Heart left ventricle (tissue), 16 donors: ENCODE results near the gene SUGCT. TPM values are rescaled to one million over a fixed set of nuclear protein-coding genes. Genes with fewer than 3 reads are reported as not detected.

ENCODE experiments used
- ATAC-seq, 4 donors: fragments of 200-7000 bp; cut with Tn5 transposase; one replicate each; pipeline ENCODE4 v1.9.1; 2020 to 2022; ENCODE audit warnings: moderate library complexity in 4 of 4, mild to moderate bottlenecking in 3 of 4, moderate number of reproducible peaks in 1 of 4
- DNase-seq, 5 donors: peaks; one replicate each; pipeline ENCODE4 v3.0.0-alpha.2; 2020
- H3K27ac ChIP-seq, 12 donors: fragments of 200-600 bp; sonication (generic) in 4 of 12; one replicate each; pipeline versions ENCODE4 v1.5.0 to v1.8.0; 2016 to 2022; ENCODE audit warnings: mild to moderate bottlenecking in 2 of 12
- H3K27me3 ChIP-seq, 9 donors: fragments of 200-600 bp; sonication (generic) in 2 of 9; one replicate each; pipeline versions ENCODE4 v1.5.1 to v1.8.0; 2016 to 2022; ENCODE audit warnings: mild to moderate bottlenecking in 3 of 9
- H3K36me3 ChIP-seq, 9 donors: fragments of 200-600 bp; sonication (generic) in 2 of 9; one replicate each; pipeline versions ENCODE4 v1.5.0 to v1.8.0; 2018 to 2022; ENCODE audit warnings: mild to moderate bottlenecking in 2 of 9
- H3K4me1 ChIP-seq, 12 donors: fragments of 200-600 bp; sonication (generic) in 4 of 12; one replicate each; pipeline versions ENCODE4 v1.5.0 to v1.8.0; 2016 to 2022; ENCODE audit warnings: mild to moderate bottlenecking in 3 of 12
- H3K4me3 ChIP-seq, 12 donors: fragments of 200-600 bp; sonication (generic) in 4 of 12; one replicate each; pipeline versions ENCODE4 v1.5.0 to v1.8.0; 2017 to 2022; ENCODE audit warnings: mild to moderate bottlenecking in 9 of 12, moderate library complexity in 4 of 12
- H3K9me3 ChIP-seq, 12 donors: fragments of 200-600 bp; sonication (generic) in 4 of 12; one replicate each; pipeline versions ENCODE4 v1.5.0 to v1.8.0; 2016 to 2022; ENCODE audit warnings: mild to moderate bottlenecking in 1 of 12
- CTCF ChIP-seq, 12 donors: fragments of 200-600 bp; sonication (generic) in 4 of 12; IDR thresholded peaks; one replicate each; pipeline versions ENCODE4 v1.5.0 to v1.8.0; 2018 to 2022; ENCODE audit warnings: antibody characterized with exemption in 12 of 12, mild to moderate bottlenecking in 5 of 12
- POLR2A ChIP-seq, 2 donors: fragments of 450-650 bp; IDR thresholded peaks; one replicate each; pipeline ENCODE4 v1.6.1; 2017; ENCODE audit warnings: antibody characterized with exemption in 2 of 2, mild to moderate bottlenecking in 2 of 2, moderate library complexity in 2 of 2
- WGBS, 4 donors: extraction: QIAGEN DNeasy Blood & Tissue Kit in 2 of 4; methylation state at CpG; one replicate each; pipeline versions ENCODE4 v1.1.5 to v1.1.7; 2013 to 2018; 5-methylcytosine and 5-hydroxymethylcytosine counted together
- intact Hi-C, 10 donors: fragments of 100-400 bp; cut with DNase I; formaldehyde crosslinking; loops; one replicate each; pipeline versions ENCODE4 v1.11.1 to v1.14.2; 2022
- polyA plus RNA-seq, 2 donors: library from polyadenylated mRNA; stranded (reverse); fragments of 200-250 nt; gene quantifications; one replicate each; pipeline ENCODE4 v1.2.3, GENCODE V29; 2013
- total RNA-seq, 9 donors: library from RNA; depleted of rRNA in 2 of 9; stranded (reverse); fragments of >200 nt in 2 of 9; fragmentation: NEBNext Ultra II Directional in 3 of 9; extraction: Animal tissue kit (Norgen Biotek cat#: 25700) in 3 of 9; gene quantifications; one replicate each; pipeline versions ENCODE4 v1.1.0 to v1.2.4, GENCODE V29; 2016 to 2023
- donor health status: ischemic (EF 13 %, LVEDD 7.1; RV severe dilation, severe dysfunction).
- donor health status: healthy with polysubstance abuse.
- donor health status: DM: no; HTN: yes; CAD: no.
- donor health status: DM: no; HTN: no; CAD: no.
- donor health status: ischemic (EF 25% LVEDD 6.9; RV normal size, moderate dysfunction).
- donor health status: ischemic (EF 25% LVEDD 5.7; RV mildly dilated, moderate dysfunction).
- donor health status: healthy.
- donor health status: DM: yes; HTN: yes; CAD: no.
- donor health status: ischemic (EF 35%, LVEDD 5.7; RV mildly dilated, moderate dysfunction).
- donor health status: nonischemic (EF 11% LVEDD 7.7; RV severe dilation, severe dysfunction).
- donor health status: DM: yes; HTN: yes; CAD: no.
- donor health status: PGD.
- donor health status: ischemic (EF 29% LVEDD 5.4; RV normal size, mild dysfunction).
- donor health status: nonischemic (EF 23%, LVEDD 6.1; RV moderate dilation, normal function).

Gene SUGCT
- total and polyA plus RNA-seq, 11 donors: 1.4 to 7.6 (median 4.4) TPM

- H3K9me3 ChIP-seq: peaks cover 0 to 5% (median 0%) of the 10 kb centered on the region in 12 donors
- no peak for ATAC-seq
- no peak overlapping the region for H3K4me3 ChIP-seq
- H3K27ac ChIP-seq: no peak overlapping the region
- intact Hi-C loops: loop anchor here in 7 of 10 donors (5.0 to 10.0 kb wide), 5 partner anchors 274 to 1096 kb away; partner anchors contain the start of gene INHBA (in 1 of the 7)
- H3K36me3 ChIP-seq: no peaks in the 10 kb centered on the region
- peaks cover 0 to 4% (median 0%) of the 10 kb centered on the region in 12 donors for H3K4me1 ChIP-seq
- TF ChIP-seq CTCF (IDR thresholded peaks at IDR 0.05) (no peak), POLR2A (IDR thresholded peaks at IDR 0.05) (no peak)
- no peak for DNase-seq
- 81 to 92% (median 90%) methylated on average over 5 of the region's 5 CpGs for WGBS, 4 donors
- H3K27me3 ChIP-seq: no peaks in the 10 kb centered on the region
Observed at GRCh38 chr7:40608321-40609075, 473.7 kb downstream of the SUGCT start.

- no peak overlapping the region for H3K27ac ChIP-seq
Observed at GRCh38 chr7:40610461-40610860, 475.7 kb downstream of the SUGCT start.

GRCh38 chr7:40611095-40611871, 476.5 kb downstream of the SUGCT start:
- Histone ChIP-seq H3K9me3 (peaks cover 0 to 5% (median 0%) of the 10 kb centered on the region in 12 donors), H3K36me3 (no peaks in the 10 kb centered on the region), H3K4me1 (no peaks in the 10 kb centered on the region), H3K27ac (no peak overlapping the region), H3K4me3 (no peak overlapping the region), H3K27me3 (no peaks in the 10 kb centered on the region)
- 61 to 91% (median 88%) methylated on average over 2 of the region's 2 CpGs for WGBS, 4 donors
- ATAC-seq: no peak
- intact Hi-C loops: no loop called here
- TF ChIP-seq CTCF (IDR thresholded peaks at IDR 0.05) (no peak), POLR2A (IDR thresholded peaks at IDR 0.05) (no peak)
- no peak for DNase-seq

More at GRCh38 chr7:40610461-40610860, 475.7 kb downstream of the SUGCT start:
- no peak overlapping the region for H3K4me3 ChIP-seq
- TF ChIP-seq POLR2A (IDR thresholded peaks at IDR 0.05): no peak
- TF ChIP-seq CTCF (IDR thresholded peaks at IDR 0.05): no peak
- no peaks in the 10 kb centered on the region for H3K4me1 ChIP-seq
- ATAC-seq: no peak
- intact Hi-C loops: no loop called here
- no peak for DNase-seq
- H3K9me3 ChIP-seq: peaks cover 0 to 5% (median 0%) of the 10 kb centered on the region in 12 donors
- H3K27me3 ChIP-seq: no peaks in the 10 kb centered on the region
- 92 to 96% (median 96%) methylated on average over 4 of the region's 4 CpGs for WGBS, 4 donors
- H3K36me3 ChIP-seq: no peaks in the 10 kb centered on the region

GRCh38 chr7:40612298-40612697, 477.5 kb downstream of the SUGCT start:
- intact Hi-C loops: no loop called here
- H3K36me3 ChIP-seq: no peaks in the 10 kb centered on the region
- 76 to 86% (median 77%) methylated on average over 2 of the region's 2 CpGs for WGBS, 4 donors

More at GRCh38 chr7:40612298-40612697, 477.5 kb downstream of the SUGCT start:
- TF ChIP-seq CTCF (IDR thresholded peaks at IDR 0.05) (no peak), POLR2A (IDR thresholded peaks at IDR 0.05) (no peak)
- no peak overlapping the region for H3K27ac ChIP-seq
- H3K9me3 ChIP-seq: peaks cover 0 to 5% (median 0%) of the 10 kb centered on the region in 12 donors
- H3K27me3 ChIP-seq: no peaks in the 10 kb centered on the region
- H3K4me1 ChIP-seq: no peaks in the 10 kb centered on the region
- H3K4me3 ChIP-seq: no peak overlapping the region
- ATAC-seq (no peak), DNase-seq (no peak)
